Neural cell (in vitro differentiated cells): ENCODE measurements around the gene S100Z.
"Not testable (repeated sequence)": the region's sequence is repeated elsewhere in the genome, so short reads cannot be mapped to it uniquely, and the experiment has no call there.

Experiments used
- EZH2 ChIP-seq: fragments of 200-600, 300-800 bp; shearing (Covaris generic), sonication (generic); IDR thresholded peaks from 2 replicates; pipeline ENCODE4 v1.6.1; 2014; ENCODE audit warnings: antibody characterized with exemption, low read length, borderline replicate concordance, mild to moderate bottlenecking; ENCODE audit not compliant: insufficient read depth, poor library complexity, severe bottlenecking
- TF ChIP-seq, protein P1 (sequence below): fragments of 450-650 bp; IDR thresholded peaks from 2 replicates; pipeline ENCODE4 v1.5.1; 2014; ENCODE audit warnings: antibody characterized with exemption, mild to moderate bottlenecking, moderate library complexity; ENCODE audit not compliant: poor library complexity, severe bottlenecking

DNA sequence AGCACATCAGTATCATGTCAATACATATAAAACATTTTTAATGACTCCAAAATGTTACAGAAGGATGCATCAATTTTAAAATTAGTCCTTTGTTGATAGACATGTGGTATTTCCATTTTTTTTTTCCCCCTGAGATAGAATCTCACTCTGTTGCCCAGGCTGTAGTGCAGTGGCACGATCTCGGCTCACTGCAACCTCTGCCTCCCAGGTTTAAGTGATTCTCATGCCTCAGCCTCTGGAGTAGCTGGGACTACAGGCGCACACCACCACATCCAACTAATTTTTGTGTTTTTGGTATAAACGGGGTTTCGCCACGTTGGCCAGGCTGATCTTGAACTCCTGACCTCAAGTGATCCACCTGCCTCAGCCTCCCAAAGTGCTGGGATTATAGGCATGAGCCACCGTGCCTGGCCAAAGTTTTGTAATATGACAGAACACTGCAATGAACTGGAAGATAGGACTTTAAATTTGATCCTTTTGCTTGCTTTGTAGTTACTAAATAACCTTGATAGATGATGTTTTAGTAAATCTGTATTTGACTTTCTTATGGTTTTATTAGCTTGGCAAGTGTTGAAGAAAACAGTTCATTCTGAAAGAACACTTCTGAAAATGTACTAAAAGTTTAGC, 27.6 kb upstream of the S100Z start:
- TF ChIP-seq EZH2 = not testable (repeated sequence)
- TF ChIP-seq, protein P1, sequence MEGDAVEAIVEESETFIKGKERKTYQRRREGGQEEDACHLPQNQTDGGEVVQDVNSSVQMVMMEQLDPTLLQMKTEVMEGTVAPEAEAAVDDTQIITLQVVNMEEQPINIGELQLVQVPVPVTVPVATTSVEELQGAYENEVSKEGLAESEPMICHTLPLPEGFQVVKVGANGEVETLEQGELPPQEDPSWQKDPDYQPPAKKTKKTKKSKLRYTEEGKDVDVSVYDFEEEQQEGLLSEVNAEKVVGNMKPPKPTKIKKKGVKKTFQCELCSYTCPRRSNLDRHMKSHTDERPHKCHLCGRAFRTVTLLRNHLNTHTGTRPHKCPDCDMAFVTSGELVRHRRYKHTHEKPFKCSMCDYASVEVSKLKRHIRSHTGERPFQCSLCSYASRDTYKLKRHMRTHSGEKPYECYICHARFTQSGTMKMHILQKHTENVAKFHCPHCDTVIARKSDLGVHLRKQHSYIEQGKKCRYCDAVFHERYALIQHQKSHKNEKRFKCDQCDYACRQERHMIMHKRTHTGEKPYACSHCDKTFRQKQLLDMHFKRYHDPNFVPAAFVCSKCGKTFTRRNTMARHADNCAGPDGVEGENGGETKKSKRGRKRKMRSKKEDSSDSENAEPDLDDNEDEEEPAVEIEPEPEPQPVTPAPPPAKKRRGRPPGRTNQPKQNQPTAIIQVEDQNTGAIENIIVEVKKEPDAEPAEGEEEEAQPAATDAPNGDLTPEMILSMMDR = not testable (repeated sequence)
